PFSK-1 (cell line): ENCODE results near the gene GPR39.

Source experiments
- REST ChIP-seq, 2 experiments: IDR thresholded peaks; 2 replicates each; pipeline versions ENCODE4 v1.6.1 to v1.8.0; 2011 to 2012; ENCODE audit warnings: low read depth in 2 of 2, low read length in 2 of 2, control low read depth in 1 of 2, inconsistent platforms in 1 of 2, mild to moderate bottlenecking in 1 of 2, moderate library complexity in 1 of 2; ENCODE audit not compliant: insufficient read depth in 1 of 2
- TAF1 ChIP-seq: IDR thresholded peaks from 2 replicates; pipeline ENCODE4 v1.6.1; 2012; ENCODE audit warnings: low read length, control low read depth, borderline replicate concordance; ENCODE audit not compliant: insufficient read depth

GRCh38 chr2:132670496-132671150 lies 254.0 kb downstream of the GPR39 start:
- TF ChIP-seq TAF1 (no peak), REST (IDR thresholded peaks at IDR 0.05; ENCODE audit: insufficient read depth in 1 of 2, low read depth in 2 of 2, low read length in 2 of 2) (no peak)
